HG02623 (cell line): ENCODE results near the gene SPARC.

Experiments
- ATAC-seq: cut with Tn5 transposase; IDR thresholded peaks from one replicate; pipeline ENCODE4 v1.9.1; 2021; ENCODE audit warnings: moderate library complexity; ENCODE audit not compliant: unreplicated experiment

The SPARC gene

GRCh38 chr5:151627650-151628049 is 59.1 kb downstream of the SPARC start:
- no peak for ATAC-seq

- no peak for ATAC-seq
Measured at GRCh38 chr5:151625285-151625684, 61.4 kb downstream of the SPARC start.

- no peak for ATAC-seq
Measured at GRCh38 chr5:151624476-151624875, 62.2 kb downstream of the SPARC start.

- ATAC-seq: no peak
Measured at GRCh38 chr5:151622367-151623088, 64.2 kb downstream of the SPARC start.

DNA sequence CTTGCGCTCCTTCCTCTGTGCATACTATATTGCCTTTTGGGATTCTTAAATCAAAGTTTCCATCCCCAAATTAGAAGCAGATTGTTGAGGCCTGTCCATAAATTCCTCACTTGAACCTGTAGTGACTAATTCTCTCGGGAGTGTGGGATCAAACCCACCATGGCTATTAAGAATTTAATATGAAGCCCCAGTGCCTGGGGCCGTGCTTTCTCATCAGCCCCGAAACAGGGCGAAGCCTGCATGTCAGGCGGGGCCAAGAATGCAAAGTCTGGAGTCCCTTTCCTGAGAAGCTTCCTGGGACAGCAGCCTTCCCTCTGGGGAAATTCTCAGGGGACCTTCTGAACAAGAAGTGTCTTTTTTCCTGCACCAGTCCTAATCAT is 66.3 kb downstream of the SPARC start:
- no peak for ATAC-seq

GRCh38 chr5:151619812-151620460 is 66.8 kb downstream of the SPARC start:
- ATAC-seq: no peak

DNA sequence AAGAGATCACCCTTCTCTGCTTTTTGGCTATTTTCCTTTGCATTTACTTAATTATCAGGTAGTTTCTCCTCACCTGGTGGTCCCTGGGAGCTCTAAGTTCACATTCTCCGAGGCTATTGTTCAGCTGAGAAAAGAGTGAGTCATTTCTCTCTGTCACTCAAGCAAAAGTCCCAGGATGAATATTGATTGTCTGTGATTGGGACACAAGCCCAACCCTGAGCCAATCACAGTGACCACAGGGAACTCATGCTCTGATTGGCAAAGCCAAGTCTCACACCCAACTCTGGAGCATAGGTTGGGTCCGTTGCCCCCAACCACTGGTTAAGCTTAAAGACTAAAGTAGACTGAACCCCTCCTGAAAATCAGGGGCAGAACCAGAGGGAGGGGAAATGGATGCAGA is 67.8 kb downstream of the SPARC start:
- ATAC-seq: no peak

GRCh38 chr5:151617841-151618710 is 68.6 kb downstream of the SPARC start:
- no peak for ATAC-seq

DNA sequence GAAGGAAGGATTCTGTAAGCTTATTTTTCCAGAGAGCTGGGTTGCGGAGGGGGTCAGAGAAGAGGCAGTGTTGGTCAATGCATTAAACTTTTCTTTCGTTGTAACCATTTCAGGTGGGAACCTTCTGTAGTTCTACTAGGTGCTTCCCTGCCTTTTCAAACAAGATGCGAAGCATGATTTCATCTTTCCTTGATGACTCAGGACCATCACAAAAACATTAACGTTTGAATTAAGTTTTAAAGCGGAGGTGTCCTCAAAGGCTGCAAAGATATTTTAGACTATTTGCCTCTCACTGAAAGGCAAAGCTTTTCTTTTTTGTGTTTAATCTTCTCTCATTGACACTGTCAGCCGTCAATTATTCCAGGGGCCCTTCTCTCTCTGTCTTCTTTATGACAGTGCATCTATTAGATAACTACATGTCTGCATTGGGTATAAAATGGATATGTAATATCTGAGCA is 69.3 kb downstream of the SPARC start:
- no peak for ATAC-seq

DNA sequence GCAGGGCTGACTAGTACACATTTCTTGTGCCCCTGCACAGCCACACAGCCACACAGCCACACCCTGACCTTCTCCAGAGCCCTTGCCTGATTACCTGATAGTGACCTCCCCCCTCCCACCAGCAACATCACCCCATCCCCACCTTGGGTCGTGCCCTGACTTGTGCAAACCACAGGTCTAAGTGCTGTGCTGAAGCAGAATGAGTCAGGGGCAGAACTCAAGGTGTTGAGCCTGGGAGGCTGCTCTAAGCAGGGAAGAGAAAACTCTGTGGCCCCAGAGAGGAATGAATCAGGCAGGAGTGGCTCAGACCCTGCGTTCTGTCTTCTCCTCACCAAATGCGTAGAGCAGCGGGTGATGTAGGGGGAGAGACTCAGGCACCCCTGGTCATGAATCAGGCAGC is 71.3 kb downstream of the SPARC start:
- ATAC-seq: no peak

- no peak for ATAC-seq
Measured at GRCh38 chr5:151614565-151614964, 72.2 kb downstream of the SPARC start.

DNA sequence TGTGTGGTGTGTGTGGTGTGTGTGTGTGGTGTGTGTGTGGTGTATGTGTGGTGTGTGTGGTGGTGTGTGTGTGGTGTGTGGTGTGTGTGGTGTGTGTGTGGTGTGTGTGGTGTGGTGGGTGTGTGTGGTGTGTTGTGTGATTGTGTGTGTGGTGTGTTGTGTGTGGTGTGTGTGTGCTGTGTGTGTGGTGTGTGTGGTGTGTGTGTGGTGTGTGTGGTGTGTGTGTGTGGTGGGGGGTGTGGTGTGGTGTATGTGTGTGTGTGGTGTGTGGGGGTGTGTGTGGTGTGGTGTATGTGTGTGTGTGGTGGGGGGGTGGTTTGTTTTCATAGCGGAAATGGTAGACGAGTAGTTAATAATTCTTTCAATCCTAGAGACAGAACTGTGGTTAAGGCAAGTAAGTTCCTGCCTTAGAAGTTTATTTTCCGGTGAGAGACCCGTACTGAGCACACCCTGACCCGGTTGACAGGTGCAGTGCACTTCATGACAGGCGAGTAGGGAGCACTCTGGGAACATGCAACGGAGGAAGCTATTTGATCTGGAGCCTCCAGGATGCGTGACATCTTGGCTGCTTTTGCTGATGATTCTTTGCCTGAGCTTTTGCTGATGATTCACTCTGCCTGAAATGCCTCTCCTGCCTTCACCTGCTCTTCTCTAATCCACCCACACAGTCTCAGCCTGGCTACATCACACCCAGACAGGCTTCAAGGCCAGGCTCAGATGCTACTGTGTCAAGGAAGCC is 73.9 kb downstream of the SPARC start:
- peak; percentile 87 for ATAC-seq

- ATAC-seq: no peak
Measured at GRCh38 chr5:151611127-151611775, 75.5 kb downstream of the SPARC start.
